Mucosa of descending colon (tissue), 3 donors: Measurements from ENCODE around the gene IFI27L2. TPM values are rescaled to one million over a fixed set of nuclear protein-coding genes. Genes with fewer than 3 reads are reported as not detected.

ENCODE experiments used
- ATAC-seq: fragments of 200-7000 bp; cut with Tn5 transposase; one replicate; pipeline ENCODE4 v1.9.1; 2020; ENCODE audit warnings: mild to moderate bottlenecking, moderate library complexity
- DNase-seq, 3 donors: peaks; one replicate each; pipeline ENCODE4 v3.0.0-alpha.2; 2020
- H3K36me3 ChIP-seq: fragments of 200-600 bp; one replicate; pipeline ENCODE4 v1.8.0; 2021; ENCODE audit warnings: low read depth, mild to moderate bottlenecking
- H3K4me1 ChIP-seq: fragments of 200-600 bp; one replicate; pipeline ENCODE4 v1.8.0; 2021; ENCODE audit warnings: low read depth, mild to moderate bottlenecking
- H3K4me3 ChIP-seq: fragments of 200-600 bp; one replicate; pipeline ENCODE4 v1.8.0; 2021; ENCODE audit warnings: mild to moderate bottlenecking
- H3K9me3 ChIP-seq: fragments of 200-600 bp; one replicate; pipeline ENCODE4 v1.8.0; 2021; ENCODE audit warnings: mild to moderate bottlenecking
- CTCF ChIP-seq: fragments of 200-600 bp; IDR thresholded peaks from one replicate; pipeline ENCODE4 v1.8.0; 2022; ENCODE audit warnings: antibody characterized with exemption, mild to moderate bottlenecking
- intact Hi-C, 2 donors: fragments of 100-400 bp; cut with DNase I in 1 of 2; cut with micrococcal nuclease in 1 of 2; formaldehyde crosslinking; loops; one replicate each; pipeline versions ENCODE4 v1.11.0 to v1.11.1; 2022; cut with DNase I, micrococcal nuclease
- total RNA-seq, 3 donors: library from RNA; stranded (reverse); fragmentation: NEBNext Ultra II Directional in 2 of 3; extraction: Animal tissue kit (Norgen Biotek cat#: 25700) in 2 of 3; gene quantifications; one replicate each; pipeline versions ENCODE4 v1.2.1 to v1.2.4, GENCODE V29; 2021 to 2023
- donor health status: DM: no; HTN: no; CAD: no; lungs with moderate emphysema.
- donor health status: DM: no; HTN: no; CAD: no.
- donor health status: DM: no; HTN: yes; CAD: no.

IFI27L2 gene
- total RNA-seq, 3 donors from 2014 or later = 22.4 to 25.5 (median 24.3) TPM

GRCh38 chr14:94123296-94123695 is 6.1 kb downstream of the IFI27L2 start:
- intact Hi-C loops = no loop called here
- no peaks in the 10 kb centered on the region for H3K4me1 ChIP-seq
- DNase-seq = no peak
- peaks cover 9% of the 10 kb centered on the region for H3K9me3 ChIP-seq
- no peak for TF ChIP-seq CTCF
- H3K4me3 ChIP-seq = no peak overlapping the region
- H3K36me3 ChIP-seq = no peaks in the 10 kb centered on the region
- no peak for ATAC-seq

- Histone ChIP-seq H3K4me1 (no peaks in the 10 kb centered on the region), H3K36me3 (no peaks in the 10 kb centered on the region), H3K9me3 (peaks cover 9% of the 10 kb centered on the region), H3K4me3 (no peak overlapping the region)
- intact Hi-C loops = no loop called here
- TF ChIP-seq CTCF = no peak
- ATAC-seq (no peak), DNase-seq (no peak)
These were observed 7.0 kb downstream of the IFI27L2 start for GRCh38 chr14:94122438-94122837.

GRCh38 chr14:94121485-94121884 is 7.9 kb downstream of the IFI27L2 start:
- H3K36me3 ChIP-seq = no peaks in the 10 kb centered on the region
- no peaks in the 10 kb centered on the region for H3K4me1 ChIP-seq
- DNase-seq (no peak), ATAC-seq (no peak)
- no peak for TF ChIP-seq CTCF
- intact Hi-C loops = no loop called here
- peaks cover 9% of the 10 kb centered on the region for H3K9me3 ChIP-seq
- H3K4me3 ChIP-seq = no peak overlapping the region

GRCh38 chr14:94120667-94121340 is 8.6 kb downstream of the IFI27L2 start:
- DNase-seq (no peak), ATAC-seq (no peak)
- Histone ChIP-seq H3K4me1 (no peaks in the 10 kb centered on the region), H3K36me3 (no peaks in the 10 kb centered on the region), H3K4me3 (no peak overlapping the region), H3K9me3 (peaks cover 9% of the 10 kb centered on the region)
- intact Hi-C loops = no loop called here
- TF ChIP-seq CTCF = no peak

GRCh38 chr14:94119071-94119470 is 10.3 kb downstream of the IFI27L2 start:
- Histone ChIP-seq H3K36me3 (no peaks in the 10 kb centered on the region), H3K4me1 (peaks cover 5% of the 10 kb centered on the region), H3K4me3 (no peak overlapping the region), H3K9me3 (peaks cover 9% of the 10 kb centered on the region)
- DNase-seq (no peak), ATAC-seq (no peak)
- intact Hi-C loops = no loop called here
- no peak for TF ChIP-seq CTCF

- Histone ChIP-seq H3K9me3 (peaks cover 9% of the 10 kb centered on the region), H3K4me3 (no peak overlapping the region), H3K36me3 (no peaks in the 10 kb centered on the region), H3K4me1 (peaks cover 5% of the 10 kb centered on the region)
- no peak for ATAC-seq
- no peak for DNase-seq
- intact Hi-C loops = no loop called here
- no peak for TF ChIP-seq CTCF
These were observed 11.5 kb downstream of the IFI27L2 start for GRCh38 chr14:94117856-94118255.
